HL-60 (cell line): ENCODE measurements around the gene MAP1A.

Source experiments
- DNase-seq, 2 experiments: peaks; one replicate each; pipeline ENCODE4 v3.0.0-alpha.2; 2010 to 2020; ENCODE audit warnings: low read depth in 1 of 2, low spot score in 1 of 2
- H3K27ac ChIP-seq: fragments of 250-450 bp; sonication (Bioruptor Pico); replicated peaks from 2 replicates; pipeline ENCODE4 v1.5.1; 2020; ENCODE audit warnings: mild to moderate bottlenecking, moderate library complexity
- H3K27me3 ChIP-seq: fragments of 250-450 bp; sonication (Bioruptor Pico); 2 replicates; pipeline ENCODE4 v1.5.1; 2021; ENCODE audit warnings: mild to moderate bottlenecking, moderate library complexity; ENCODE audit not compliant: insufficient read depth, poor library complexity, severe bottlenecking
- H3K4me3 ChIP-seq: replicated peaks from 2 replicates; pipeline ENCODE4 v1.5.1; 2011; ENCODE audit warnings: mild to moderate bottlenecking, control low read depth, low read length; ENCODE audit not compliant: insufficient read depth
- CTCF ChIP-seq: IDR thresholded peaks from one replicate; pipeline ENCODE4 v1.5.1; 2011; ENCODE audit warnings: low read length, control low read depth, inconsistent platforms; ENCODE audit not compliant: insufficient read depth
- GABPA ChIP-seq: IDR thresholded peaks from 2 replicates; pipeline ENCODE4 v1.6.1; 2012; ENCODE audit warnings: low read depth
- POLR2AphosphoS5 ChIP-seq: IDR thresholded peaks from 2 replicates; pipeline ENCODE4 v1.6.1; 2012; ENCODE audit warnings: low read depth
- REST ChIP-seq: IDR thresholded peaks from 2 replicates; pipeline ENCODE4 v1.6.1; 2012; ENCODE audit warnings: low read depth; ENCODE audit not compliant: insufficient replicate concordance
- SPI1 ChIP-seq: IDR thresholded peaks from 2 replicates; pipeline ENCODE4 v1.6.1; 2012; ENCODE audit warnings: low read depth, mild to moderate bottlenecking, borderline replicate concordance

Gene MAP1A

GRCh38 chr15:43521419-43521818 is 4.0 kb downstream of the MAP1A start:
- no peak for TF ChIP-seq GABPA
- TF ChIP-seq POLR2AphosphoS5: no peak
- no peak for TF ChIP-seq REST
- no peak for TF ChIP-seq SPI1
- no peak for TF ChIP-seq CTCF
- Histone ChIP-seq H3K27ac (no peak overlapping the region), H3K4me3 (no peak overlapping the region), H3K27me3 (peaks cover 3% of the 10 kb centered on the region)
- no peak for DNase-seq

- H3K27ac ChIP-seq: no peak overlapping the region
- peaks cover 3% of the 10 kb centered on the region for H3K27me3 ChIP-seq
- DNase-seq: no peak
- H3K4me3 ChIP-seq: no peak overlapping the region
- TF ChIP-seq SPI1 (no peak), CTCF (no peak), GABPA (no peak), REST (no peak), POLR2AphosphoS5 (no peak)
Measured at GRCh38 chr15:43522247-43522646, 4.8 kb downstream of the MAP1A start.

- no peaks in the 10 kb centered on the region for H3K27me3 ChIP-seq
- no peak overlapping the region for H3K27ac ChIP-seq
- H3K4me3 ChIP-seq: no peak overlapping the region
- DNase-seq: no peak
- no peak for TF ChIP-seq CTCF
- TF ChIP-seq GABPA: no peak
- TF ChIP-seq REST: no peak
- TF ChIP-seq POLR2AphosphoS5: no peak
- TF ChIP-seq SPI1: no peak
Measured at GRCh38 chr15:43523646-43524045, 6.2 kb downstream of the MAP1A start.
